Measurements from ENCODE around the gene PRKD1.

The PRKD1 gene

GRCh38 chr14:29838752-29839151 lies 88.9 kb downstream of the PRKD1 start:
- DNase-seq (ENCODE audit: low read depth in 2 of 2): no peak

GRCh38 chr14:29836395-29836794 lies 91.3 kb downstream of the PRKD1 start:
- DNase-seq (ENCODE audit: low read depth in 2 of 2): no peak

DNA sequence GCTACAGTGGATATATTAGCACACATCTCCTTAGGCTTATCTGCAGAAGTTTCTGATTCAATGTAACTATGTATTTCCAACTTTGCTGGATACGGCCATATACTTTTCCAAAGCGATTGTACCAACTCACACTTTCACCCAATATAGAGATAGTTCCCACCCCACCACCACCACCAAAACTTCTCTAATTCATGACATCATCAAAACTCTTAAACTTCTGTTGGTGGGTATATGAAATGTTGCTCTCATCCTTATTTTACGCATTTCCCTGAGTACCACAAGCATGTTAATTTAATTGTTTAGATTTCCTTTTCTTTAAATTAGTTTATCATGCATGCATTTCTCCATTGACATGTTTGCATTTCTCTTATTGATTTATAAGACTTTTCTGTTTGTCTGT lies 95.6 kb downstream of the PRKD1 start:
- DNase-seq (ENCODE audit: low read depth in 2 of 2): no peak

DNA sequence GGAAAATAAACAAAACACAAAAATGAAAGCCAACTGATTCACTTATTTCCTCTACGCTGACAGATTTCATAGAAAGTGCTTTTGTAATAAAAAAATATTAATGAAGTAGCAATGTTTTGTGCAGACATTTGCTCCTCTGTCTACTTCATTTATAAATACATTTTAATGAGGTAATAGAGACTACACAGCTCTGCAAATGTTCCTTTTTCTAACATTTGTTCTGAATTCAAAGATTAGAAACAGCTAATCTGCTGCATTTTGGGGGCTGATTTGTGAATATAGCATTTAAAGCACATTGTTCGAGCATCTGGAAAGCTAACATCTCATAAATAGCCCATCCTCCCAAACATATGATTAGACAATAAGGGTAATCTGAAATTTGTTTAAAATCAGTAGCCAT lies 97.8 kb downstream of the PRKD1 start:
- DNase-seq (ENCODE audit: low read depth in 2 of 2): no peak

GRCh38 chr14:29823816-29824215 lies 103.8 kb downstream of the PRKD1 start:
- no peak for DNase-seq (ENCODE audit: low read depth in 2 of 2)

DNA sequence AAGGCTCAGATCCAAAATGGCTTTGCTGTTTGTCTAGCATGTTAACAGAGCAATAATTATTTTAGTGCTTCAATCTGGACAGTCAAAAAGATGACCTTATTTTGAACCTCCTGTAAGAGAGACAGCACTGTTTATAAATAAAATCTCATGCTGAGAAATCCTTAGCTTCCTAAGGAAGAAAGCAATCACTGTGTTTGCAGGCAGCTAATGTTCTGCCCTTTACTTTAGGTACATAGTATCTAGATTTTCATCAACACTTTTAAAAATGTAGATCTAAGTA lies 105.3 kb downstream of the PRKD1 start:
- DNase-seq (ENCODE audit: low read depth in 2 of 2): no peak

GRCh38 chr14:29821661-29822429 lies 105.8 kb downstream of the PRKD1 start:
- DNase-seq (ENCODE audit: low read depth in 2 of 2): no peak

GRCh38 chr14:29821242-29821641 lies 106.4 kb downstream of the PRKD1 start:
- no peak for DNase-seq (ENCODE audit: low read depth in 2 of 2)

DNA sequence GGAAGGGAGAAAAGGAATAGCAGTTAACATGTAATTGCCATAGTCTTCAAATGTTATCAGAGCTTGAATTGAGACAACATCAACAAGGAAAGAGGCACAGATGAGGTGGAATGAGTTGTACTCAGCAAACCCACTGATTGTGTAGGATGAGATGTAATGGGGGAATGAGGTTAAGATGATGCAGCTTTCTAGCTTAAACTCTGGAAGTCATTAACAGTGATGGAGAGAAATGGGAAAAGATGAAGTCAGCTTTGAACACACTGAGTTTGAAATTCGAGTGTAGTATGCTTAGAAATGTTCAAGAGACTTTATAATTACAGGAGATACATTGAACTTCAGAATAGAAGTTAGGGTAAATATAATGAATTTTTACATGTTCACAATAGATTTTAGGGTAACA lies 106.9 kb downstream of the PRKD1 start:
- no peak for DNase-seq (ENCODE audit: low read depth in 2 of 2)

GRCh38 chr14:29817767-29818405 lies 109.8 kb downstream of the PRKD1 start:
- no peak for DNase-seq (ENCODE audit: low read depth in 2 of 2)

- DNase-seq (ENCODE audit: low read depth in 2 of 2): no peak
Measured at GRCh38 chr14:29815016-29815674, 112.5 kb downstream of the PRKD1 start.

DNA sequence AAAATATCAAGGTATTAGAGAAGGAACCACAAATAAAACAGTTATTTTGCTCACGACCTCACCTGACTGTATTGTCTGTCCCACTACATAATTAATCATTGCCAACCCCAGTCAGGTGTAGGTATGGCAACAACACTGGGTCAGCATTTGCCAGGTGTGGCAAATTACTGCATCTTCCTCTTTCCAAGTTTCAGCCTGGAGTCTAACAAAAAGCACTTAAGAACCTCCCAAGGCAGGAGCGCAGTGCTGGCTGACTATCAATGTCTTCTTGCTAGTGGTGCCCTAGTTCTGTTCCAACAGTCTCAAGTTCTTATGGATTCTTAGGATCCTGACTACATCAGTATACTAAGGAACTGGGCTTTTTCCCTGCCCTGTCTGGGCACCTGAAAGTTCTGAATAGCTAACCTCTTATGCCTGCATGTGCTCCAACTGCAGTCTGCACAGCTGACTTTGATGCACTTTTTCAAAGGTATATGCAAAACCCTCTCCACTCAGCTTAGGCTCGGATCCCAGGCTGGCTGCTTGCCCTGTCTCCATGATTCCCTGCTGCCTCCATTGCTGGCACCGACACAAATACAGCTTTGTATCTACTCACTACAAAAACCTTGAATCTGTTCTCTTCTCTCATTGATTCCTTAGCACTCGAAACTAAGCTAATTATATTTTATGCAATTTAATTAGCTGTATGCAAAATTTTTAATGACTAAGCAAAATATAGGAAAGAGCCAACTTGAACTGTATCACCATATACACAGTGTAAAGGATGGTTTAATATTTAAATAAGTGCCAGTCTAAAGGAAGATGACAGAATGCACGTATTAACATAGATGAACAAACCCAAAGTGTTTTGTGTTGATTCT lies 113.3 kb downstream of the PRKD1 start:
- no peak for DNase-seq (ENCODE audit: low read depth in 2 of 2)

DNA sequence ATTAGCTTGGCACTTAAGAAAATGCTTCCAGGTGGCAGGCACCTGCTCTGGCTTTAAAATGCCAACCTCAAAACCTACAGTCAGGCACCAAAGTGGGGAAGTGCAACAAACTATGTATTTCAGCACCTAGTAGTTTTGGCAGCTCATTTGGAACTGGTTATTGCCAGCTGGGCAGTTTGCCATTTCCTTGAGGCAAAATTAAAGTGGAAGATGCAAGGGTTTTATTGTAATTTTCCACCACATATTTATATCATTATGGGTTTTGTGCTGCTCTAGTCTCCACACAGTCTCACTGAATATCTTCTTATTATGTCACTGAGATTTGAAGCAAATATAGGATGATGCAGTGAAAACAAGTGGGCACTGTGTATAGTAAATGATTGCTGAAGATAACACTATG lies 117.0 kb downstream of the PRKD1 start:
- no peak for DNase-seq (ENCODE audit: low read depth in 2 of 2)

DNA sequence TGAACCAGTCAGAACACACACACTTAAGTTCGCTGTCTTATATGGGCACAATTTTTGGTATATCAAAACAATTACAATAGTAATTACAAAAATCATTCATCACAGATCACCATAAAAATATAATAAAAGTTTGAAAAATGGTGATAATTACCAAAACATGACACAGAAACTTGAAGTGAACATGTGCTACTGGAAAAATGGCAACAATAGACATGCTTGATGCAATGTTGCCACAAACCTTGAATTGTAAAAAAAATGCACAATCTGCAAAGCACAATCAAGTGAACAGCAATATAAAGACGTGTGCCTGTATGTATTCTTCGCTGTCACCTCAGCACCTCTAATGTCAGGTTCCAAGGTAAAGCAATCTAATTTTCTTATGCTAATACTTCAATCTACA lies 117.6 kb downstream of the PRKD1 start:
- no peak for DNase-seq (ENCODE audit: low read depth in 2 of 2)

DNA sequence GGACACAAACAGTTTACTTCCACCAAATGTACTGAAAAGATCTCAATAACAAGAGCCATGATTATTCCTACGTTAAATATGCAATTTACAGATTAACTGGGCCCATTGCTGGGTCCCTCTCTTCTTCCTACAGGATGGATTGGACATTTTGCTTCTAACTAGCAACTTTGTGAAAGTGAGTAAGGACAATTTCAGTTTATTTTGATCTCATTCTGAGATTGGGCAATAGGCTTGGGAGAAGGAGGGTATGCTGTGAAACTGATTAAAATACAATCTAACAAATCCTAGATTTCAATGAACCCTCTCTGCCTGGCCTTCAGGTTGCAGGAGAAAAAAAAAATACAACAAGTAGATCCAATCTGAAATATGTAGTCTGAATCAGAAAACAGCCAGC lies 121.5 kb downstream of the PRKD1 start:
- no peak for DNase-seq (ENCODE audit: low read depth in 2 of 2)

- no peak for DNase-seq (ENCODE audit: low read depth in 2 of 2)
Measured at GRCh38 chr14:29805415-29806123, 122.1 kb downstream of the PRKD1 start.

DNA sequence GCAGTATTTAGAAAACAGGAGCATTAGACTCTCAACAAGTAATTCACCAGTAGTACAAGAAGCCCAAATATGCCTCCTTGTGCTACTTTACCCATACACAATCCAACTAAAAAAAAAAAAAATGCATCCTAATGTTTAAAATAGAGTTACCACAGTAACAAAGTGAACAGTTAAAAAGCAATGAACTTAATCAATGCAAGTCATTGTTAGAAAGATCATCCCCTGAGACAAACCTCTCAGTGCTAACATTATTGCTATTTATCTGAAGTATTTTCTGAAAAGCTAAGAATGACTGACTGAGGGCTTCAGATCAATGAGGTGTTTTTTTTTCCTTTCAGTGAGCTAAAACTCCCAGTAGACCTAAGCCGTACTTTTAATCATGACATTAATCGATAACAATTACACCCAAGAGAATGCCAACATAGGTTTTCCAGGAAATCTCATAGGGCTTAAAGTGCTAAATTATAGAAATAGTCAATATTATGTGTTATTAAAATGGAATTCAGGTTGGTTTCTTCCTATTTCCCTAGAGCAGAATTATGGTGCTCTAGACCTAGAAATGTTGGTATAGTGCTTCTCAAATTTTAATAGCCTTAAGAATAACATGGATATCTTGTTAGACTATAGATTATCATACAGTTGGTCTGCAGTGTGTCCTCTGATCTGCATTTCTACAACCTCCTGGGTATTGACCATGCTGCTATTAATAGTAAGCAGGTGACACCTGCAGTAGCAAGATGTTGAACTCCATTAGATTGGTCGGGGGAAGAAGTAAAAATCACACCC lies 123.0 kb downstream of the PRKD1 start:
- DNase-seq (ENCODE audit: low read depth in 2 of 2): no peak

DNA sequence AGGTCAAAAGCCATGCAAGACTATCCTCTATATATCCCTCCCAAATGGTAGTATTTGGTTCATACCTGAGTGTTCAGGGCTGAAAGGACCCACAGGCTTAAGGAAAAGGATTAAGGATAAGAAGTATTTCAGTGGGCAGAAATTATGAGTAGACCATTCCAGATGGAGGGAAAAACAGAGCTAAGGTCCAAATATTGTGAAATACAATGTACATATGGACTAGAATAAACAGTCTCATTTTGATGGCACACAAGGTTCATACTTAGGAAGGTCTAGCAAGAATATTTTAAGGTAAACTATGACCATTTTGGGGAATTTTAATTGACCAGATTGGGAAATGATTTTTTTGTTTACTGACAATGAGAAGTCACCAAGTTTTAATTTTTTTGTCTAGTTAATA lies 124.6 kb downstream of the PRKD1 start:
- no peak for DNase-seq (ENCODE audit: low read depth in 2 of 2)

GRCh38 chr14:29802211-29802610 lies 125.4 kb downstream of the PRKD1 start:
- DNase-seq (ENCODE audit: low read depth in 2 of 2): no peak

DNA sequence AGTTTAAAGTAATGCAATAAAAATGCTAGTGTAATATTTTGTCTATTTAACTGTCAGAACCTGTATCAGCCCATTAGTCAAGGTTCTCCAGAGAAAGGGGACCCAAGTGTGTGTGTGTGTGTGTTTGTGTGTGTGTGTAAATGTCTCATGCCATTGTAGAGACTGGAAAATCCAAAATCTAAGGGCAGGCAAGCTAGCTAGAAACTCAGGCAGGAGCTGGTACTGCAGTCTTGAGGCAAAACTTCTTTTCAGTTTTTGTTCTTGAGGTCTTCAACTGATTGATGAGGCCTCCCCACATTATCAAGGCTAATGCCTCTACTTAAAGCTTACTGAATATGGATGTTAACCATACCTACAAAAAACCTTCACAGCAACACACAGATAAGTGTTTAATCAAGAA lies 126.7 kb downstream of the PRKD1 start:
- no peak for DNase-seq (ENCODE audit: low read depth in 2 of 2)
